IPS-15b (cell line): ENCODE measurements around the gene STX1A.
A peak's percentile ranks its signal among the peaks of the same experiment; 100 is the strongest.
"Not testable (repeated sequence)": the region's sequence is repeated elsewhere in the genome, so short reads cannot be mapped to it uniquely, and the experiment has no call there.

ENCODE experiments used
- H3K27me3 ChIP-seq: one replicate; pipeline ENCODE4 v1.6.1; 2013; ENCODE audit warnings: low read length; ENCODE audit not compliant: control insufficient read depth, insufficient read depth
- H3K36me3 ChIP-seq: one replicate; pipeline ENCODE4 v1.6.1; 2013; ENCODE audit warnings: low read length; ENCODE audit not compliant: control insufficient read depth, insufficient read depth
- H3K4me1 ChIP-seq: one replicate; pipeline ENCODE4 v1.6.1; 2013; ENCODE audit warnings: mild to moderate bottlenecking, low read length; ENCODE audit not compliant: control insufficient read depth, insufficient read depth
- H3K4me3 ChIP-seq: one replicate; pipeline ENCODE4 v1.5.1; 2013; ENCODE audit warnings: low read depth, low read length
- H3K9ac ChIP-seq: one replicate; pipeline ENCODE4 v1.6.1; 2013; ENCODE audit warnings: low read depth, mild to moderate bottlenecking, low read length
- H3K9me3 ChIP-seq: one replicate; pipeline ENCODE4 v1.6.1; 2013; ENCODE audit warnings: mild to moderate bottlenecking, low read length; ENCODE audit not compliant: control insufficient read depth, insufficient read depth

STX1A gene

DNA sequence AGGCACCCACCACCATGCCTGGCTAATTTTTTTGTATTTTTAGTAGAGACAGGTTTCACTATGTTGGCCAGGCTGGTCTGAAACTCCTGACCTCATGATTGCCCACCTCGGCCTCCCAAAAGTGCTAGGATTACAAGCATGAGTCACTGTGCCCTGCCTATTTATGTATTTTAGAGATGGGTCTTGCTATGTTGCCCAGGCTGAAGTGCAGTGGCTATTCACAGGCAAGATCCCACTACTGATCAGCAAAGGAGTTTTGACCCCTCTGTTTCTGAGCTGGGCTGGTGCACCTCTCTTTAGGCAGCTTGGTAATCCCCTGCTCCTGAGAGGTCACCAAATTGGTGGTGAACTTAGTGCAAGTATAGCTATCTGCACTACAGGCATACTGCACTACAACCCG lies 12.9 kb upstream of the STX1A start:
- H3K4me3 ChIP-seq: no peak overlapping the region
- peaks cover 4% of the 10 kb centered on the region for H3K4me1 ChIP-seq
- H3K9me3 ChIP-seq: no peaks in the 10 kb centered on the region
- no peaks in the 10 kb centered on the region for H3K27me3 ChIP-seq
- no peak overlapping the region for H3K9ac ChIP-seq
- H3K36me3 ChIP-seq: peaks cover 19% of the 10 kb centered on the region

DNA sequence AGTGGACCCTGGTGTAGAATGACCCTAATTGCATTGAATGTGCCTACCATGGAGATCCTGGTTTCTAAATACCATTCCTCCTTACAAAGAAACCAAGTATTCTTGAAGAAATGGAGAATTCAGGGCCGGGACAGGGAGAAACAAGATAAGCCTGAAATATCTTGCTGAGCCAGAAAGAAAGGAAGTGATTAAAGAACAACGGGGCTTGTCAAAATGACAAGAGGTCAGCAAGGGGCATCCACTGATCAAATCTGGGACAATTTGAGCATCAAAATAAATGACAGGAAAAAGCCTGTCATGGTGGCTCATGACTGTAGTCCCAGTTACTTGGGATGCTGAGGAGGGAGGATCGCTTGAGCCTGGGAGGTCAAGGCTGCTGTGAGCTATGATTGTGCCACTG lies 11.0 kb upstream of the STX1A start:
- Histone ChIP-seq H3K4me3 (no peak overlapping the region), H3K4me1 (peaks cover 4% of the 10 kb centered on the region), H3K9ac (no peak overlapping the region), H3K36me3 (peaks cover 2% of the 10 kb centered on the region), H3K9me3 (no peaks in the 10 kb centered on the region), H3K27me3 (no peaks in the 10 kb centered on the region)

DNA sequence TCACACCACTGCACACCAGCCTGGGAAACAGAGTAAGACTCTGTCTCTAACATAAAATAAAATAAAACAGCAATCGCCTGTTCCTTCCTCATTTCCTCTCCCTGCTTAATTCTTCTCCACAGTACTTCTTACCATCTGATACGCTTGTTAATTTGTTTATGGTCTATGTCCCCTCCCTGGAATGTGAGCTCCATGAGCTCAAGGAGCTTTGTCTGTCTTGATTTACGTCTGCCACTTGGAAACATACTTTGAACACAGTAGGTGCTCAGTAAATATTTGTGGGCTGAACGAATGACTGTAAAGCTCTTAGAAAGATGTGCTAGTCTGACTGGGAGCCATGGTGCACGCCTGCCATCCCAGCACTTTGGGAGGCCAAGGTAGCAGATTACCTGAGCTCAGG lies 9.1 kb upstream of the STX1A start:
- Histone ChIP-seq H3K27me3 (no peaks in the 10 kb centered on the region), H3K4me3 (no peak overlapping the region), H3K9ac (no peak overlapping the region), H3K4me1 (peaks cover 4% of the 10 kb centered on the region), H3K9me3 (no peaks in the 10 kb centered on the region), H3K36me3 (no peaks in the 10 kb centered on the region)

DNA sequence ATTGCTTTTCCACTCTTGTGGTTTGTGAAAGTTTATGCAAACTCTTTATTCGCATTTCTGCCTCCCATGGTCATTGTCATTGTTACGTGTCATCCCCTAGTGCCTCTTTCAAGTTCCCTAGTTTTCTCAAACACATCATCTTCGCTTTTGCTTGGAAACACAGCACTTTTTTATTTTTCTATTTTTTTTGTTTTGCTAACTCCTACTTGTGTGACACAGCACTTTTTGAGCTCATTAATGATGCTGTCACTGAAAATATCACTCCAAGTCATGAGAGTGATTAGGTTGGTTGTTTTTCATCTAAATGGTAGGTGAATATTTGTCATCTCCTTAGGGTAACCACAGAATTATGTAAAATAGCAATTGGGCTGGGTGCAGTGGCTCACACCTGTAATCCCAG lies 8.5 kb upstream of the STX1A start:
- H3K36me3 ChIP-seq: no peaks in the 10 kb centered on the region
- no peaks in the 10 kb centered on the region for H3K27me3 ChIP-seq
- H3K9ac ChIP-seq: no peak overlapping the region
- H3K4me3 ChIP-seq: no peak overlapping the region
- H3K4me1 ChIP-seq: peaks cover 4% of the 10 kb centered on the region
- H3K9me3 ChIP-seq: no peaks in the 10 kb centered on the region

DNA sequence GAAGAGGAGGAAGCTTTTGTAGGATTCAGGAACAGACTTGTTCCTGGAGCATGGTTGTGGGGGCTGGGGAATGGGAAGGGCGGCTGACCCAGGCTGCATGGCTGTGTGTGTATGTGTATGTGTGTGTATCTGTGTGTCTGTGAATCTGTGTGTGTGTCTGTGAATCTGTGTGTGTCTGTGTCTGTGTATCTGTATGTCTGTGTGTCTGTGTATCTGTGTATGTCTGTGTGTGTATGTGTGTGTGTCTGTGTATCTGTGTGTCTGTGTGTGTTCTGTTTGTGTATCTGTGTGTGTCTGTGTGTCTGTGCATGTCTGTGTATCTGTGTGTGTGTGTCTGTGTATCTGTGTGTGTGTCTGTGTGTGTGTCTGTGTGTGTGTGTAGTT lies 6.6 kb upstream of the STX1A start:
- no peaks in the 10 kb centered on the region for H3K9me3 ChIP-seq
- H3K4me1 ChIP-seq: peaks cover 4% of the 10 kb centered on the region
- H3K36me3 ChIP-seq: no peaks in the 10 kb centered on the region
- H3K9ac ChIP-seq: no peak overlapping the region
- peaks cover 4% of the 10 kb centered on the region for H3K27me3 ChIP-seq
- H3K4me3 ChIP-seq: no peak overlapping the region

DNA sequence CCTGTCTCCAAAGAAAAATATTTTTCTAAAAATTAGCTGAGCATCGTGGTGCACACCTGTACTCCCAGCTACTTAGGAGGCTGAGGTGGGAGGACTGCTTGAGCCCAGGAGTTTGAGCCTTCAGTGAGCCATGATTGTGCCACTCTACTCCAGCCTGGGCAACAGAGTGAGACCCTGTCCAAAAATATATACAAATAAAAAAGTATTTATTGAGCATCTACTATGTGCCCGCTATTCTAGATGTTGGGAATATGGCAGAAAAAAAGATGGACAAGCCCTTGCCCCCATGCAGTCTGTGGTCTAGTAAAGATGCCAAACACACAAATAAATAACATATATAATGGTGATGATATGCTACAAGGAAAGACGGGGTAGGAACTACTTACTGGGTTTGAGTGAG lies 4.3 kb upstream of the STX1A start:
- Histone ChIP-seq H3K4me1 (peaks cover 4% of the 10 kb centered on the region), H3K4me3 (no peak overlapping the region), H3K27me3 (peaks cover 9% of the 10 kb centered on the region), H3K9me3 (no peaks in the 10 kb centered on the region), H3K9ac (no peak overlapping the region), H3K36me3 (no peaks in the 10 kb centered on the region)

DNA sequence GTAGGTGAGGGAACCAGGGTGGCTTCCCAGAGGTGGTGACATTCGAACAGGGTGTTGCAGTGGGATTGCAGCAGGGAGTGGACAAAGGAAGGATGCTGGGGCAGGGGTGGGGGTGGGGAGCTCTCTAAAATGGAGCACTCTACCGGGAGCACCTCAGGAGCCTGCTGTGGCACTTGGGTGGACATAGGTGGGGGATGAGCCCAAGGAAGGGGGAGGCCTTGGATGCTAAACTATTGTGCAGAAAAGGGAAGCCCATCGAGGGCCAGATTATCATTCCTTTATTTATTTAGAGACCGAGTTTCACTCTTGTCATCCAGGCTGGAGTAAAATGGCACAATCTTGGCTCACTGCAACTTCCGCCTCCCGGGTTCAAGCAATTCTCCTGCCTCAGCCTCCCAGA lies 3.3 kb upstream of the STX1A start:
- no peaks in the 10 kb centered on the region for H3K36me3 ChIP-seq
- no peak overlapping the region for H3K4me3 ChIP-seq
- H3K4me1 ChIP-seq: peaks cover under 1% of the 10 kb centered on the region
- no peak overlapping the region for H3K9ac ChIP-seq
- H3K27me3 ChIP-seq: peaks cover 13% of the 10 kb centered on the region
- no peaks in the 10 kb centered on the region for H3K9me3 ChIP-seq

DNA sequence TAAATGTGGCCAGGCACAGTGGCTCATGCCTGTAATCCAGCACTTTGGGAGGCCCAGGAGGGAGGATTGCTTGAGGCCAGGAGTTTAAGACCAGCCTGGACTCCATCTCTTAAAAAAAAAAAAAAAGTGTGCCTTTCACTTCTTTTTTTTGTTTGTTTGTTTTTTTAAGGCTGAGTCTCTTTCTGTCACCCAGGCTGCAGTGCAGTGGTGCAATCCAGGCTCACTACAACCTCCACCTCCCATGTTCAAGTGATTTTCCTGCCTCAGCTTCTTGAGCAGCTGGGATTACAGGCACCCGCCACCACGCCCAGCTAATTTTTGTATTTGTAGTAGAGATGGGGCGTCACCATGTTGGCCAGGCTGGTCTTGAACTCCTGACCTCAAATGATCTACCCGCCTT lies 2.7 kb upstream of the STX1A start:
- not testable (repeated sequence) for H3K9ac ChIP-seq, H3K36me3 ChIP-seq, H3K4me3 ChIP-seq, H3K4me1 ChIP-seq, H3K9me3 ChIP-seq
- H3K27me3 ChIP-seq: peaks cover 13% of the 10 kb centered on the region

DNA sequence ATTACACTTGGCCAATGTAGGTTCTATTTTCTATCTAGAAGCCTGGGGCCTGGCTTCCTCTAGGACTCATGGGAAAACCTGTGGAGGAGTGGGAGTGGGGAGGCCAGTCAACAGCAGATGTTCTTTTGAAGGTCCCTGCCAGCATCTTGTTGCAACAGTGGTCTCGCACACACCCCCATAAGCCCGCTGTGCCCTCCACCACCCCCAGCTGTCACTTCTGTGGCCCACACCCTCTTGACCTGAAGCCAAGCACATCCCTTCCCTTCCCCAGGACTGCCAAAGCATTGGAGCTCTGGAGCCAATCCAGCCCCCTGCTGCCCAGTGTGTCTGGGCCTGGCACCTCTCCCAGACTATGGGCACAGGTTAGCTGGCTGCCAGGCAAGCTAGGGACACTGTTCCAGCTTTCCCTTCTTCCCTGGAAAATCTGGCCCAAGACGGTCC lies 1.9 kb upstream of the STX1A start:
- Histone ChIP-seq H3K27me3 (peaks cover 13% of the 10 kb centered on the region), H3K36me3 (no peaks in the 10 kb centered on the region), H3K9ac (no peak overlapping the region), H3K4me1 (no peaks in the 10 kb centered on the region), H3K9me3 (no peaks in the 10 kb centered on the region), H3K4me3 (no peak overlapping the region)

DNA sequence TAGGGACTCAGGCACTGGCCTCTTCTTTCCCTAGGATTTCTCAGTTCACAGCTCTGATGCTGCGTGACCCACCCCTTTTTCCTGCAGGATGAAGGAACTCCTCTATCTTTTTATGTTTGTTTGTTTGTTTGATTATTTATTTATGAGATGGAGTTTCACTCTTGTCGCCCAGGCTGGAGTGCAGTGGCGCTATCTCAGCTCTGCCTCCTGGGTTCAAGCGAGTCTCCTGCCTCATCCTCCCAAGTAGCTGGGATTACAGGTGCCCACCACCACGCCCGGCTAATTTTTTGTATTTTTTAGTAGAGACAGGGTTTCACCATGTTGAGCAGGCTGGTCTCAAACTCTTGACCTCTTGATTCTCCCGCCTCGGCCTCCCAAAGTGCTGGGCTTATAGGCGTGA lies 974 bp upstream of the STX1A start:
- H3K27me3 ChIP-seq: peaks cover 13% of the 10 kb centered on the region
- H3K36me3 ChIP-seq, H3K4me1 ChIP-seq, H3K9ac ChIP-seq, H3K4me3 ChIP-seq, H3K9me3 ChIP-seq: not testable (repeated sequence)

DNA sequence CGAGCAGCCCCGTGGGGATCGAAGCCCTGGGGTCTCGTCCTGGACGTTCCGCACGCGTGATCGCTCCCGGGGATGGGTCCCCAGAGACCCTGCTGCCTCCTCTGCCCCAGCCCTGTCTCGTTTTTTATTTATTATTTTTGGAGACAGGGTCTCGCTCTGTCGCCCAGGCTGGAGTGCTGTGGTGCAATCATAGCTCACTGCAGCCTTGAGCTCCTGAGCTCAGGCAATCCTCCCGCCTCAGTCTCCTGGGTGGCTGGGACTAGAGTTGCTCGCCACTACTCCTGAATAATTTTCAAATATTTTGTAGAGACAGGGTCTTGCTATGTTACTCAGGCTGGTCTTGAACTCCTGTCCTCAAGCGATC lies 319 bp upstream of the STX1A start:
- H3K4me1 ChIP-seq: no peaks in the 10 kb centered on the region
- H3K9me3 ChIP-seq: no peaks in the 10 kb centered on the region
- H3K36me3 ChIP-seq: peaks cover 2% of the 10 kb centered on the region
- no peak overlapping the region for H3K9ac ChIP-seq
- peaks cover 13% of the 10 kb centered on the region for H3K27me3 ChIP-seq
- H3K4me3 ChIP-seq: peak overlapping the region; percentile 55

DNA sequence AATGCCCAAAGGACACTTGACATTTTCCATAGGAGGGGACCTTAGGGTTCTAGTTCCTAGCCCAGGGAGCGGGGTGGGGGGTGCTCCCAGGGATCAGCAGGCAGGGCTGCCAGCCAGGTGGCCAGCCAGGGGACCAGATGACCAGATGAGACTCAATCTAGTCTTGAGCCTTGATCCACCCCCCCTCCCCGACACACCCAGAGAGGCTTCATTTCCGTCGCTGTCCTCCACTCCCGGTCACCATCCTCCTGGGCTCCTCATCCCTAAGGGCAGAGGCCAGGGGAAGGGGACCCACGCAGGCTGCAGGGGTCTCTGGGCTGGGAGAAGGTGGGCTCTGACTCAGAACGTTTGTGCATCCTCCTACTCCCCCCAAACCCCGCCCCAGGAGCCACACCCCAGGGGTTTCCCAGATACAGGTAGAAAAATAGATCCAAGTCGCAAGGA lies 1.0 kb downstream of the STX1A start:
- Histone ChIP-seq H3K4me3 (peak overlapping the region; percentile 71), H3K9ac (no peak overlapping the region), H3K4me1 (no peaks in the 10 kb centered on the region), H3K27me3 (peaks cover 13% of the 10 kb centered on the region), H3K36me3 (peaks cover 2% of the 10 kb centered on the region), H3K9me3 (no peaks in the 10 kb centered on the region)

DNA sequence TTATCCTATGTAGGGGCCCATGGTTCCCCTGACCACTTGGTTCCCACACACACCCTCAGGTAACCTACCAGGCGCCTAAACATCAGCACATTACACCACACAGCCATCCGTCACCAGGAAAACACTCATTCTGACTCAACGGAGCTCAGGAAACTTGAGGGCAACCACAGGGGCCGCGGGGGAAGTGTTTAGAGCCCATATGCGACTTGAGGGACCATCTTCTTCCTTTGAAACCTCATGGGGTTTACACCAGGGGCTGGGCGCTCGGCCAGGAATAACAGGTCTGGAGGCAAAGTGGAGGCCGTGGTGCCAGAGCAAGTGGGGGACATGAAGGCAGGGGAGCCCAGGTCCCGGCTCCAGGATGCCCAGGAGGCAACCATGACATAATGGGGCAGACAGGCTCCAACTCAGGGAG lies 1.5 kb downstream of the STX1A start:
- no peak overlapping the region for H3K4me3 ChIP-seq
- no peaks in the 10 kb centered on the region for H3K4me1 ChIP-seq
- no peak overlapping the region for H3K9ac ChIP-seq
- no peaks in the 10 kb centered on the region for H3K9me3 ChIP-seq
- peaks cover 2% of the 10 kb centered on the region for H3K36me3 ChIP-seq
- peaks cover 13% of the 10 kb centered on the region for H3K27me3 ChIP-seq
